KMS-11 (cell line): ENCODE data around the gene DAPP1.

Source experiments
- H2AFZ ChIP-seq: fragments of 200-600 bp; sonication (generic); 2 replicates; pipeline ENCODE4 v1.6.1; 2016; ENCODE audit warnings: antibody characterized with exemption, mixed run types, low read depth
- H3K27ac ChIP-seq: fragments of 200-600 bp; sonication (generic); 2 replicates; pipeline ENCODE4 v1.6.1; 2016; ENCODE audit warnings: mild to moderate bottlenecking, mixed run types
- H3K27me3 ChIP-seq: fragments of 200-600 bp; sonication (generic); 2 replicates; pipeline ENCODE4 v1.6.1; 2017; ENCODE audit warnings: mild to moderate bottlenecking, low read depth, mixed run types, moderate library complexity; ENCODE audit not compliant: insufficient read depth
- H3K36me3 ChIP-seq: fragments of 200-600 bp; sonication (generic); 2 replicates; pipeline ENCODE4 v1.6.1; 2017; ENCODE audit warnings: mild to moderate bottlenecking, mixed run types; ENCODE audit not compliant: insufficient read depth
- H3K4me1 ChIP-seq: fragments of 200-600 bp; sonication (generic); 2 replicates; pipeline ENCODE4 v1.6.1; 2016; ENCODE audit warnings: mild to moderate bottlenecking, low read depth, mixed run types; ENCODE audit not compliant: poor library complexity, severe bottlenecking
- H3K4me2 ChIP-seq: fragments of 200-600 bp; sonication (generic); 2 replicates; pipeline ENCODE4 v1.7.0; 2016; ENCODE audit warnings: mild to moderate bottlenecking, mixed run types
- H3K4me3 ChIP-seq: fragments of 200-600 bp; sonication (generic); IDR thresholded peaks from 2 replicates; pipeline ENCODE4 v1.6.1; 2017; ENCODE audit warnings: low read depth, low read length, mixed read lengths; ENCODE audit not compliant: insufficient read depth
- H3K79me2 ChIP-seq: fragments of 200-600 bp; sonication (generic); 2 replicates; pipeline ENCODE4 v1.6.1; 2016; ENCODE audit warnings: low read depth, mixed run types; ENCODE audit not compliant: insufficient read depth
- H3K9ac ChIP-seq: fragments of 200-600 bp; sonication (generic); 2 replicates; pipeline ENCODE4 v1.6.1; 2016; ENCODE audit warnings: mild to moderate bottlenecking, mixed run types
- H4K20me1 ChIP-seq: fragments of 200-600 bp; sonication (generic); 2 replicates; pipeline ENCODE4 v1.6.1; 2016; ENCODE audit warnings: mild to moderate bottlenecking, mixed run types; ENCODE audit not compliant: insufficient read depth
- TF ChIP-seq, protein P1 (sequence below): fragments of 200-600 bp; sonication (generic); conservative IDR thresholded peaks from 2 replicates; pipeline ENCODE4 v1.6.1; 2017; ENCODE audit warnings: low read depth, mild to moderate bottlenecking, antibody characterized with exemption, low read length, moderate library complexity, mixed read lengths

Gene DAPP1

DNA sequence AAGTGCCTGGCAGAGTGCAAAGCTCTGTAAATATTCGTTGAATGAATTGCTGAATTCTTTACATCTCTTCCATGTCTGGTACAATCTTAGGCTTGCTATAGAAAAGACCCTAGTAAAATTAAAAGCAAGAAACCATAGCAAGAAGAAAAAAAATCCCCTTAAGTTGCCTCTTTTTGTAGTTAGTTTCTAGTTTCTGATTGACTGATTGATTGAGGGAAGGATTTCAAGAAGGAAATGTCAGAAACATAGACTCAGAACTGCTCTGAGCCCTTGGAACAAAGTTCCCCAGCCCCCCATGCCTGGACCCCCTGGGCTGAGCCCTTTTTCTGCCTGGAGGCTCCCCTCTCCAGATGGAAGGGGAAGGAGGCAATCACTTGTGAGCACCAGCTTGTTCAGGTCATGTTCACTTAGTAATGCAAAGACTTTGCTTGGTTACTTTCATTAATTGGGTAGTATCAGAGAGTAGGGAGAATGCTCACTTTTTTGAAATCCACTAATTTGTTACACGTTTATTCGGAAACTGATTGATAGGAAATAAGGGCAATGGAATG lies 35.6 kb downstream of the DAPP1 start:
- TF ChIP-seq, protein P1, sequence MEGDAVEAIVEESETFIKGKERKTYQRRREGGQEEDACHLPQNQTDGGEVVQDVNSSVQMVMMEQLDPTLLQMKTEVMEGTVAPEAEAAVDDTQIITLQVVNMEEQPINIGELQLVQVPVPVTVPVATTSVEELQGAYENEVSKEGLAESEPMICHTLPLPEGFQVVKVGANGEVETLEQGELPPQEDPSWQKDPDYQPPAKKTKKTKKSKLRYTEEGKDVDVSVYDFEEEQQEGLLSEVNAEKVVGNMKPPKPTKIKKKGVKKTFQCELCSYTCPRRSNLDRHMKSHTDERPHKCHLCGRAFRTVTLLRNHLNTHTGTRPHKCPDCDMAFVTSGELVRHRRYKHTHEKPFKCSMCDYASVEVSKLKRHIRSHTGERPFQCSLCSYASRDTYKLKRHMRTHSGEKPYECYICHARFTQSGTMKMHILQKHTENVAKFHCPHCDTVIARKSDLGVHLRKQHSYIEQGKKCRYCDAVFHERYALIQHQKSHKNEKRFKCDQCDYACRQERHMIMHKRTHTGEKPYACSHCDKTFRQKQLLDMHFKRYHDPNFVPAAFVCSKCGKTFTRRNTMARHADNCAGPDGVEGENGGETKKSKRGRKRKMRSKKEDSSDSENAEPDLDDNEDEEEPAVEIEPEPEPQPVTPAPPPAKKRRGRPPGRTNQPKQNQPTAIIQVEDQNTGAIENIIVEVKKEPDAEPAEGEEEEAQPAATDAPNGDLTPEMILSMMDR: no peak
- Histone ChIP-seq H3K27ac (no peak overlapping the region), H2AFZ (no peak overlapping the region), H4K20me1 (no peaks in the 10 kb centered on the region), H3K79me2 (no peaks in the 10 kb centered on the region), H3K4me1 (peaks cover 8% of the 10 kb centered on the region), H3K9ac (no peak overlapping the region), H3K4me3 (no peak overlapping the region), H3K4me2 (no peak overlapping the region), H3K36me3 (no peaks in the 10 kb centered on the region), H3K27me3 (no peaks in the 10 kb centered on the region)

DNA sequence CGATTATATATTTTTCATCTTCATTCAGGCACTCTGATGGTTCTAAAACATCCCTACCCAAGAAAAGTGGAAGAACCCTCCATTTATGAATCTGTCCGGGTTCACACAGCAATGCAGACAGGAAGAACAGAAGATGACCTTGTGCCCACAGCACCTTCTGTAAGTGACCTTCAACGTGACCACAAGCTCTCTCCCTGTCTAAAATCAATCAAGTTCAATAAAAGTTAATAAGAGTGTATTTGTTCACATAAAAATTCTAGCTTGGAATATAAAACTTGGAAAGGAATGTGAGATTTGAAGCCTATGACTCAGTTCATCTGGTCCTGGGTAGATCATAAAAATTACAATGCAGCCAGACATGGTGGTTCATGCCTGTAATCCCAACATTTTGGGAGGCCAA lies 36.6 kb downstream of the DAPP1 start:
- no peak overlapping the region for H3K4me3 ChIP-seq
- no peak overlapping the region for H3K4me2 ChIP-seq
- H3K79me2 ChIP-seq: no peaks in the 10 kb centered on the region
- H3K36me3 ChIP-seq: no peaks in the 10 kb centered on the region
- H3K9ac ChIP-seq: no peak overlapping the region
- H4K20me1 ChIP-seq: no peaks in the 10 kb centered on the region
- no peak overlapping the region for H3K27ac ChIP-seq
- peaks cover 6% of the 10 kb centered on the region for H3K4me1 ChIP-seq
- H2AFZ ChIP-seq: no peak overlapping the region
- TF ChIP-seq, protein P1: no peak
- no peaks in the 10 kb centered on the region for H3K27me3 ChIP-seq

DNA sequence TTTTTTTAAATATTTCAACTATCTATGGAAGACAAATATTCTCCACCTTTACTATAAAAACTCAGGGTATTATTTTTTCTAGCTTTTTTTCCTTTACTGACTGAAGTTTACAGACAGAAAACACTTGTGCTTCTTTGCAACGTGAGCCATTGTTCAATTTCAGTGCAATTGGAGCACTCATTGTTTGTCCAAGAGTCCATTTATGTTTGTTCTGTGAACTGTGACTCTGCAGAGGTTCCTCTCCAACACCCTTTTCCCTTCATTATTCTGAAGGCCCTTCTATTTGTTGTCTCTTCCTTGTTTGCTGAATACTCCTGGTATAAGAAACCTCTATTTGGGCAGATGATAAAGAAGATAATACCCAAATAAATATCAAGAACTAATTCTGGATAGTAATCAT lies 37.4 kb downstream of the DAPP1 start:
- Histone ChIP-seq H3K9ac (no peak overlapping the region), H2AFZ (no peak overlapping the region), H3K4me2 (no peak overlapping the region), H4K20me1 (no peaks in the 10 kb centered on the region), H3K27ac (no peak overlapping the region), H3K79me2 (no peaks in the 10 kb centered on the region), H3K27me3 (no peaks in the 10 kb centered on the region), H3K4me3 (no peak overlapping the region), H3K4me1 (peaks cover 6% of the 10 kb centered on the region), H3K36me3 (no peaks in the 10 kb centered on the region)
- TF ChIP-seq, protein P1: no peak

DNA sequence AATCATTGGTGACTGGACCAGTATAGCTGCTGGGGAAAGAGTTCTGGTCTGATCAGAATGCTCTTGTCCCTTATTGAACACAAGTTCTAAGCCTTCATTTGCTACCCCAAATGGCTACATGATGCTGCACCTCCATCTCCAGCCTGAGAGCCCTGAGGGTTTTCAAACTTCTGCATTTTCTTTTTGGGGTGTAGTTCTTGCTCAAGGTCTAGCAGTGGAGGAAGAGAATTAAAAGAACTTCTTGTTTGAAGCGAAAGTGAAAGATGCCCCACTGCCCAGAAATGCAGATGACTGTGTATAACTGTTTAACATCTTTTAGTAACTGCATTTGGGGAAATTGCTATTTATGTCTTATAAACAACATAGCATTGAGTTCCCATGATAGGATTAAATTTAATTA lies 39.1 kb downstream of the DAPP1 start:
- TF ChIP-seq, protein P1: no peak
- peaks cover 6% of the 10 kb centered on the region for H3K4me1 ChIP-seq

More for the DNA sequence above, 39.1 kb downstream of the DAPP1 start:
- Histone ChIP-seq H4K20me1 (no peaks in the 10 kb centered on the region), H3K36me3 (no peaks in the 10 kb centered on the region), H3K4me3 (no peak overlapping the region), H2AFZ (no peak overlapping the region), H3K79me2 (no peaks in the 10 kb centered on the region), H3K27ac (no peak overlapping the region), H3K27me3 (no peaks in the 10 kb centered on the region), H3K4me2 (peak overlapping the region; percentile 10; the same call in 1 of the 2 replicates), H3K9ac (no peak overlapping the region)
